K562 treated with DMSO at 1 percent for 24 hours (cell line): ENCODE measurements around the gene CKMT2. TPM values are rescaled to one million over a fixed set of nuclear protein-coding genes. Genes with fewer than 3 reads are reported as not detected.

ENCODE experiments used
- total RNA-seq: library from RNA; unstranded; fragments of 300-600 nt; gene quantifications from 2 replicates; pipeline ENCODE4 v1.2.3, GENCODE V29; 2022; ENCODE audit warnings: low read depth; ENCODE audit not compliant: insufficient read depth

Gene CKMT2
- not detected in 2 replicates for total RNA-seq

DNA sequence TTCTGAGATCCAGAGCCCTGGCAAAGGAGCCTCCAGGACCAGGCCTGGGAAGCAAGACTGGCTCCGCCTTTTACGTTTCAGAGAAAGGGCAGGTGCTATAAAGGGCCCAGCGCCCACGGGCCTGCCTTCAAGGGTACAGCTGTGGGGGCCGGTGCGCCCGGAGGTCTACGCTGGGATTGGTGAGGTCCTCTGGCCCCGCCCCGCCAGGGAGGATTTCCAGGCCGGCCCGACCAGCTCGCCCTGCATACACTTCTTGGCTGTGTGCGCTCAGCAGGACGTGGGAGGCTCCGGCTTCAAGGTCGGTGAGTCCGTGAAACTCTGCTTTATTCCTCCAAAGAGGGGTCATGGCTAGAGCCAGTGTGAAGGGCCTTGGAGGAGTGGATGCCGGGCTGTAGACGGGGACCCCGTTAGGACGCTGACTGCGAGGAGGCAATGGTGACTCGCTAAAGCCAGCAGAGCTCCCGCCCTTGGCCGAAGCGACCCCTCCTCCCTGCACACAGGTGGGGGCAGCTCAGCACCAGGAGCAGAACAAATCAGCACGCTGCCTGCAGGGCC, at the start of gene CKMT2:
Gene CKMT2 (plus strand): TSS at position 243 of the 555 bp plus-strand sequence. CDS start 17,811 bp downstream, outside the sequence.

DNA sequence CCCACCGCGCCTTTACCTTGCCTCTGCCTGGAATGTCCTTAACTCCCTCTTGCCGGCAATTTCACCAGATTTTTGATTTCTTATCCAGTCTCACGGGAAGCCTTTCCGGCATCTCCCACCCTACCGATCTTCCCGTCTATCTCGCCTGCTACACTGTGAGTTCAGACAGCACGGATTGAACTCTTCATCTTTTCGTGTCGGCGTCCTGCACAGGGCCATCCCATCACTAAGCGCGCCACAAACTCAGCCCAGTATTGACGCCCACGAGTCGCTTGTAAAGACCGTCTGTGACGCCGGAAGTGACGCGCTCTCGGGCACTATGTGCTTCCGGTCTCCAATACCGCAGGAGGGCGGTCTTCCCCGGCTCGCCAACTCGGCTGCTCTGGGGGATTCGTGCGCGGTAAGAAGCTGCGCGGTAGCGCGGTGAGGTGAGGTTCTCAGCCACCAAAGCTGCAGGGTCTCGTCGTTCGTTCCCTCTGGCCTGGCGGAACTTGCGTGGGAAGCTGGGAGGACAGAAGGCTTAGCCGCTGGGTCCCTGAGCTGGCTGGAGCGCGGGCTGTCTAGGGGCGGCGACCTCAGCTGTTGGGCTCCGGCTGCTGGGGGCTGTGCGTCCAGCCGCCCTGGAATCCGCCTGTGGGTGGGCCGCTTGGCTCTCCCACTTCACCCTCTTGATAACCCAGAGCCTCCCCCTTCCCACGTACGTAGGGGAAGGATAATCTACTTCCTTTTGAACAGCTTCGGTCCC, 68.3 kb downstream of the CKMT2 start, which contains the start of gene ZCCHC9:
Gene ZCCHC9 (plus strand): TSS at position 317 of the 745 bp plus-strand sequence. CDS start 3,171 bp downstream, outside the sequence.

Other genes with a start within 250 kb of the CKMT2 start
- 30.8 and 32.6 TPM in 2 replicates for gene ZCCHC9, start 68.3 kb downstream of the CKMT2 start, total RNA-seq
- gene ACOT12, start 160.8 kb downstream of the CKMT2 start, total RNA-seq, result not detected in 2 replicates